ENCODE data around the gene NFATC2. TPM values are rescaled to one million over a fixed set of nuclear protein-coding genes. Genes with fewer than 3 reads are reported as not detected.

The NFATC2 gene
- total RNA-seq, 1 donor from 2014 or later, result 1.9 TPM

GRCh38 chr20:51428401-51429143, 113.9 kb downstream of the NFATC2 start:
- TF ChIP-seq CTCF (conservative IDR thresholded peaks at IDR 0.05), result no peak
- Mint-ChIP-seq H3K36me3 (ENCODE audit: low read depth) (no peaks in the 10 kb centered on the region), H3K4me1 (peaks cover 51% of the 10 kb centered on the region), H3K27ac (ENCODE audit: unreplicated experiment) (no peak overlapping the region), H3K27me3 (ENCODE audit: low read depth) (no peaks in the 10 kb centered on the region), H3K4me3 (no peak overlapping the region), H3K9me3 (no peaks in the 10 kb centered on the region)
- DNase-seq (ENCODE audit: low read depth, low spot score), result no peak

GRCh38 chr20:51427651-51428291, 114.7 kb downstream of the NFATC2 start:
- TF ChIP-seq CTCF (conservative IDR thresholded peaks at IDR 0.05), result no peak
- H3K4me3 Mint-ChIP-seq, result no peak overlapping the region
- H3K4me1 Mint-ChIP-seq, result peaks cover 53% of the 10 kb centered on the region
- no peak for DNase-seq (ENCODE audit: low read depth, low spot score)
- no peaks in the 10 kb centered on the region for H3K27me3 Mint-ChIP-seq (ENCODE audit: low read depth)
- H3K27ac Mint-ChIP-seq (ENCODE audit: unreplicated experiment), result peak overlapping the region; percentile 0
- no peaks in the 10 kb centered on the region for H3K9me3 Mint-ChIP-seq
- H3K36me3 Mint-ChIP-seq (ENCODE audit: low read depth), result no peaks in the 10 kb centered on the region

- Mint-ChIP-seq H3K36me3 (ENCODE audit: low read depth) (no peaks in the 10 kb centered on the region), H3K9me3 (no peaks in the 10 kb centered on the region), H3K27me3 (ENCODE audit: low read depth) (no peaks in the 10 kb centered on the region), H3K27ac (ENCODE audit: unreplicated experiment) (peak overlapping the region; percentile 0), H3K4me3 (no peak overlapping the region), H3K4me1 (peaks cover 53% of the 10 kb centered on the region)
- TF ChIP-seq CTCF (conservative IDR thresholded peaks at IDR 0.05), result no peak
- DNase-seq (ENCODE audit: low read depth, low spot score), result no peak
Observed at GRCh38 chr20:51426718-51427650, 115.5 kb downstream of the NFATC2 start.

- TF ChIP-seq CTCF (conservative IDR thresholded peaks at IDR 0.05), result no peak
- H3K4me3 Mint-ChIP-seq, result no peak overlapping the region
- no peaks in the 10 kb centered on the region for H3K9me3 Mint-ChIP-seq
- H3K4me1 Mint-ChIP-seq, result peaks cover 47% of the 10 kb centered on the region
- H3K36me3 Mint-ChIP-seq (ENCODE audit: low read depth), result no peaks in the 10 kb centered on the region
- DNase-seq (ENCODE audit: low read depth, low spot score), result peak; percentile 23
- peak overlapping the region; percentile 58 for H3K27ac Mint-ChIP-seq (ENCODE audit: unreplicated experiment)
- H3K27me3 Mint-ChIP-seq (ENCODE audit: low read depth), result no peaks in the 10 kb centered on the region
Observed at GRCh38 chr20:51425347-51426106, 117.0 kb downstream of the NFATC2 start.
